ENCODE results near the gene NLGN1.

Gene NLGN1

GRCh38 chr3:174125267-174125824 lies 727.8 kb downstream of the NLGN1 start:
- TF ChIP-seq CTCF (IDR thresholded peaks at IDR 0.05; ENCODE audit: extremely low read depth, insufficient read depth, missing control alignments): peak; percentile 39
- DNase-seq (ENCODE audit: low spot score): peak; percentile 4
- in situ Hi-C loops (cut with MboI; ENCODE audit: low pct_unique_long_range_greater_than_20kb, low sequenced_read_pairs, unreplicated experiment): no loop called here

- TF ChIP-seq CTCF (IDR thresholded peaks at IDR 0.05; ENCODE audit: extremely low read depth, insufficient read depth, missing control alignments): no peak
- DNase-seq (ENCODE audit: low spot score): no peak
- in situ Hi-C loops (cut with MboI; ENCODE audit: low pct_unique_long_range_greater_than_20kb, low sequenced_read_pairs, unreplicated experiment): no loop called here
Observed at GRCh38 chr3:174126990-174127758, 729.6 kb downstream of the NLGN1 start.

GRCh38 chr3:174132006-174132405 lies 734.5 kb downstream of the NLGN1 start:
- DNase-seq (ENCODE audit: low spot score): no peak
- in situ Hi-C loops (cut with MboI; ENCODE audit: low pct_unique_long_range_greater_than_20kb, low sequenced_read_pairs, unreplicated experiment): no loop called here
- TF ChIP-seq CTCF (IDR thresholded peaks at IDR 0.05; ENCODE audit: extremely low read depth, insufficient read depth, missing control alignments): no peak

- no peak for TF ChIP-seq CTCF (IDR thresholded peaks at IDR 0.05; ENCODE audit: extremely low read depth, insufficient read depth, missing control alignments)
- in situ Hi-C loops (cut with MboI; ENCODE audit: low pct_unique_long_range_greater_than_20kb, low sequenced_read_pairs, unreplicated experiment): no loop called here
- DNase-seq (ENCODE audit: low spot score): no peak
Observed at GRCh38 chr3:174132421-174133042, 735.0 kb downstream of the NLGN1 start.

GRCh38 chr3:174146008-174146407 lies 748.5 kb downstream of the NLGN1 start:
- TF ChIP-seq CTCF (IDR thresholded peaks at IDR 0.05; ENCODE audit: extremely low read depth, insufficient read depth, missing control alignments): no peak
- no peak for DNase-seq (ENCODE audit: low spot score)
- in situ Hi-C loops (cut with MboI; ENCODE audit: low pct_unique_long_range_greater_than_20kb, low sequenced_read_pairs, unreplicated experiment): no loop called here

- in situ Hi-C loops (cut with MboI; ENCODE audit: low pct_unique_long_range_greater_than_20kb, low sequenced_read_pairs, unreplicated experiment): no loop called here
- TF ChIP-seq CTCF (IDR thresholded peaks at IDR 0.05; ENCODE audit: extremely low read depth, insufficient read depth, missing control alignments): no peak
- DNase-seq (ENCODE audit: low spot score): no peak
Observed at GRCh38 chr3:174147798-174148197, 750.3 kb downstream of the NLGN1 start.
